ENCODE data around the gene CLDN5.

DNA sequence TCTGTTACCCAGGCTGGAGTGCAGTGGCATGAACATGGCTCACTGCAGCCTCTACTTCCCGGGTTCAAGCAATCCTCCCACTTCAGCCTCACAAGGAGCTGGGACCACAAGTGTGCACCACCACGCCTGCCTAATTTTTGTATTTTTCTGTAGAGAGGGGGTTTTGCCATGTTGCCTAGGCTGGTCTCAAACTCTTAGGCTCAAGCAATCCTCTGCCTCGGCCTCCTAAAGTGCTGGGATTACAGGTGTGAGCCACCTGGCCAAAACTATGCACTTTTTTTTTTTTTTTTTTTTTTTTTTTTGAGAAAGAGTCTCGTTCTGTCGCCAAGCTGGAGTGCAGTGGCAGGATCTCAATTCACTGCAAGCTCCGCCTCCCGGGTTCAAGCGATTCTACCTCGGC, 12.4 kb upstream of the CLDN5 start:
- TF ChIP-seq L3MBTL2 (conservative IDR thresholded peaks at IDR 0.05) (no peak), SP1 (IDR thresholded peaks at IDR 0.05) (no peak), SUZ12 (IDR thresholded peaks at IDR 0.05) (no peak), ARNT (IDR thresholded peaks at IDR 0.05) (no peak), ELF4 (IDR thresholded peaks at IDR 0.05) (no peak)
- TF ChIP-seq, protein P1, sequence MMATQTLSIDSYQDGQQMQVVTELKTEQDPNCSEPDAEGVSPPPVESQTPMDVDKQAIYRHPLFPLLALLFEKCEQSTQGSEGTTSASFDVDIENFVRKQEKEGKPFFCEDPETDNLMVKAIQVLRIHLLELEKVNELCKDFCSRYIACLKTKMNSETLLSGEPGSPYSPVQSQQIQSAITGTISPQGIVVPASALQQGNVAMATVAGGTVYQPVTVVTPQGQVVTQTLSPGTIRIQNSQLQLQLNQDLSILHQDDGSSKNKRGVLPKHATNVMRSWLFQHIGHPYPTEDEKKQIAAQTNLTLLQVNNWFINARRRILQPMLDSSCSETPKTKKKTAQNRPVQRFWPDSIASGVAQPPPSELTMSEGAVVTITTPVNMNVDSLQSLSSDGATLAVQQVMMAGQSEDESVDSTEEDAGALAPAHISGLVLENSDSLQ (IDR thresholded peaks at IDR 0.05), result no peak

Measured in HEK293T (cell line).